ENCODE data around the gene SCML2.

- TF ChIP-seq CTCF (IDR thresholded peaks at IDR 0.05), result peak in 3 of 4 experiments; percentile 12 to 32 (median 15)
- no peak for TF ChIP-seq POLR2A (IDR thresholded peaks at IDR 0.05)
- TF ChIP-seq EP300 (IDR thresholded peaks at IDR 0.05), result no peak
Observed at GRCh38 chrX:18210470-18210869, 144.0 kb downstream of the SCML2 start.

Data from gastroesophageal sphincter (tissue), 3 donors.